ENCODE results near the gene CTNNBL1. TPM values are rescaled to one million over a fixed set of nuclear protein-coding genes. Genes with fewer than 3 reads are reported as not detected.

The CTNNBL1 gene
- total RNA-seq, 2 experiments from 2014 or later: 66.4 to 75.4 TPM

- no peaks in the 10 kb centered on the region for H3K27me3 Mint-ChIP-seq (ENCODE audit: low read depth)
- intact Hi-C loops (cut with micrococcal nuclease): no loop called here
- no peak overlapping the region for H3K4me3 Mint-ChIP-seq
- no peaks in the 10 kb centered on the region for H3K9me3 Mint-ChIP-seq
- H3K27ac Mint-ChIP-seq: no peak overlapping the region
- H3K4me1 Mint-ChIP-seq (ENCODE audit: low read depth): peaks cover 2% of the 10 kb centered on the region
- peaks cover 32% of the 10 kb centered on the region for H3K36me3 Mint-ChIP-seq (ENCODE audit: low read depth)
- no peak for DNase-seq
- CTCF ChIA-PET: no interaction called here
These were observed 84.3 kb downstream of the CTNNBL1 start for GRCh38 chr20:37777988-37778659.

- H3K27me3 Mint-ChIP-seq (ENCODE audit: low read depth): no peaks in the 10 kb centered on the region
- H3K4me1 Mint-ChIP-seq (ENCODE audit: low read depth): no peaks in the 10 kb centered on the region
- DNase-seq: no peak
- H3K4me3 Mint-ChIP-seq: no peak overlapping the region
- H3K36me3 Mint-ChIP-seq (ENCODE audit: low read depth): peaks cover 39% of the 10 kb centered on the region
- CTCF ChIA-PET: interaction anchor here (1.2 kb wide), 1 partner anchor 77 kb away, joined by 4 read pairs; no protein-coding TSS in a partner anchor
- H3K27ac Mint-ChIP-seq: no peak overlapping the region
- intact Hi-C loops (cut with micrococcal nuclease): no loop called here
- H3K9me3 Mint-ChIP-seq: no peaks in the 10 kb centered on the region
These were observed 87.8 kb downstream of the CTNNBL1 start for GRCh38 chr20:37781626-37782025.

GRCh38 chr20:37786043-37786442 is 92.2 kb downstream of the CTNNBL1 start:
- CTCF ChIA-PET: interaction anchor here (0.7 kb wide), 1 partner anchor 1063 kb away, joined by 3 read pairs; no protein-coding TSS in a partner anchor
- H3K36me3 Mint-ChIP-seq (ENCODE audit: low read depth): peaks cover 55% of the 10 kb centered on the region
- no peak overlapping the region for H3K4me3 Mint-ChIP-seq
- intact Hi-C loops (cut with micrococcal nuclease): no loop called here
- no peaks in the 10 kb centered on the region for H3K4me1 Mint-ChIP-seq (ENCODE audit: low read depth)
- DNase-seq: no peak
- peaks cover 4% of the 10 kb centered on the region for H3K9me3 Mint-ChIP-seq
- H3K27ac Mint-ChIP-seq: no peak overlapping the region
- H3K27me3 Mint-ChIP-seq (ENCODE audit: low read depth): no peaks in the 10 kb centered on the region

- H3K4me1 Mint-ChIP-seq (ENCODE audit: low read depth): no peaks in the 10 kb centered on the region
- H3K27me3 Mint-ChIP-seq (ENCODE audit: low read depth): no peaks in the 10 kb centered on the region
- H3K4me3 Mint-ChIP-seq: no peak overlapping the region
- peaks cover 60% of the 10 kb centered on the region for H3K36me3 Mint-ChIP-seq (ENCODE audit: low read depth)
- no peak overlapping the region for H3K27ac Mint-ChIP-seq
- peaks cover 7% of the 10 kb centered on the region for H3K9me3 Mint-ChIP-seq
- intact Hi-C loops (cut with micrococcal nuclease): no loop called here
- no peak for DNase-seq
- CTCF ChIA-PET: no interaction called here
These were observed 95.6 kb downstream of the CTNNBL1 start for GRCh38 chr20:37789408-37789807.

- CTCF ChIA-PET: interaction anchor here (0.9 kb wide), 1 partner anchor 433 kb away, joined by 3 read pairs; no protein-coding TSS in a partner anchor
- no peaks in the 10 kb centered on the region for H3K4me1 Mint-ChIP-seq (ENCODE audit: low read depth)
- peaks cover 7% of the 10 kb centered on the region for H3K9me3 Mint-ChIP-seq
- peaks cover 65% of the 10 kb centered on the region for H3K36me3 Mint-ChIP-seq (ENCODE audit: low read depth)
- intact Hi-C loops (cut with micrococcal nuclease): no loop called here
- H3K4me3 Mint-ChIP-seq: no peak overlapping the region
- no peak for DNase-seq
- H3K27ac Mint-ChIP-seq: no peak overlapping the region
- H3K27me3 Mint-ChIP-seq (ENCODE audit: low read depth): no peaks in the 10 kb centered on the region
These were observed 97.1 kb downstream of the CTNNBL1 start for GRCh38 chr20:37790900-37791299.

GRCh38 chr20:37796121-37796520 is 102.3 kb downstream of the CTNNBL1 start:
- CTCF ChIA-PET: no interaction called here
- Mint-ChIP-seq H3K36me3 (ENCODE audit: low read depth) (peaks cover 42% of the 10 kb centered on the region), H3K9me3 (peaks cover 2% of the 10 kb centered on the region), H3K27ac (no peak overlapping the region), H3K27me3 (ENCODE audit: low read depth) (no peaks in the 10 kb centered on the region), H3K4me3 (no peak overlapping the region), H3K4me1 (ENCODE audit: low read depth) (no peaks in the 10 kb centered on the region)
- DNase-seq: no peak
- intact Hi-C loops (cut with micrococcal nuclease): no loop called here

- DNase-seq: no peak
- H3K4me1 Mint-ChIP-seq (ENCODE audit: low read depth): no peaks in the 10 kb centered on the region
- H3K27ac Mint-ChIP-seq: no peak overlapping the region
- intact Hi-C loops (cut with micrococcal nuclease): no loop called here
- H3K36me3 Mint-ChIP-seq (ENCODE audit: low read depth): peaks cover 37% of the 10 kb centered on the region
- no peaks in the 10 kb centered on the region for H3K27me3 Mint-ChIP-seq (ENCODE audit: low read depth)
- CTCF ChIA-PET: no interaction called here
- H3K9me3 Mint-ChIP-seq: peaks cover 2% of the 10 kb centered on the region
- H3K4me3 Mint-ChIP-seq: no peak overlapping the region
These were observed 102.9 kb downstream of the CTNNBL1 start for GRCh38 chr20:37796733-37797132.

GRCh38 chr20:37797669-37798175 is 103.9 kb downstream of the CTNNBL1 start:
- CTCF ChIA-PET: no interaction called here
- H3K4me3 Mint-ChIP-seq: no peak overlapping the region
- no peaks in the 10 kb centered on the region for H3K27me3 Mint-ChIP-seq (ENCODE audit: low read depth)
- no peak overlapping the region for H3K27ac Mint-ChIP-seq
- H3K36me3 Mint-ChIP-seq (ENCODE audit: low read depth): peaks cover 34% of the 10 kb centered on the region
- no peak for DNase-seq
- H3K9me3 Mint-ChIP-seq: no peaks in the 10 kb centered on the region
- intact Hi-C loops (cut with micrococcal nuclease): no loop called here
- H3K4me1 Mint-ChIP-seq (ENCODE audit: low read depth): no peaks in the 10 kb centered on the region

- H3K9me3 Mint-ChIP-seq: no peaks in the 10 kb centered on the region
- intact Hi-C loops (cut with micrococcal nuclease): no loop called here
- DNase-seq: no peak
- no peak overlapping the region for H3K4me3 Mint-ChIP-seq
- CTCF ChIA-PET: no interaction called here
- H3K4me1 Mint-ChIP-seq (ENCODE audit: low read depth): no peaks in the 10 kb centered on the region
- H3K27me3 Mint-ChIP-seq (ENCODE audit: low read depth): no peaks in the 10 kb centered on the region
- H3K36me3 Mint-ChIP-seq (ENCODE audit: low read depth): peaks cover 34% of the 10 kb centered on the region
- no peak overlapping the region for H3K27ac Mint-ChIP-seq
These were observed 104.5 kb downstream of the CTNNBL1 start for GRCh38 chr20:37798312-37798711.

- CTCF ChIA-PET: no interaction called here
- Mint-ChIP-seq H3K4me1 (ENCODE audit: low read depth) (no peaks in the 10 kb centered on the region), H3K27ac (no peak overlapping the region), H3K27me3 (ENCODE audit: low read depth) (no peaks in the 10 kb centered on the region), H3K9me3 (no peaks in the 10 kb centered on the region), H3K36me3 (ENCODE audit: low read depth) (peaks cover 34% of the 10 kb centered on the region), H3K4me3 (no peak overlapping the region)
- DNase-seq: no peak
- intact Hi-C loops (cut with micrococcal nuclease): no loop called here
These were observed 106.8 kb downstream of the CTNNBL1 start for GRCh38 chr20:37800618-37801017.

- no peak overlapping the region for H3K27ac Mint-ChIP-seq
- H3K4me3 Mint-ChIP-seq: no peak overlapping the region
- H3K4me1 Mint-ChIP-seq (ENCODE audit: low read depth): no peaks in the 10 kb centered on the region
- CTCF ChIA-PET: no interaction called here
- DNase-seq: no peak
- H3K27me3 Mint-ChIP-seq (ENCODE audit: low read depth): no peaks in the 10 kb centered on the region
- intact Hi-C loops (cut with micrococcal nuclease): no loop called here
- H3K36me3 Mint-ChIP-seq (ENCODE audit: low read depth): peaks cover 27% of the 10 kb centered on the region
- no peaks in the 10 kb centered on the region for H3K9me3 Mint-ChIP-seq
These were observed 108.1 kb downstream of the CTNNBL1 start for GRCh38 chr20:37801921-37802320.

- Mint-ChIP-seq H3K4me3 (no peak overlapping the region), H3K4me1 (ENCODE audit: low read depth) (no peaks in the 10 kb centered on the region), H3K27ac (no peak overlapping the region), H3K36me3 (ENCODE audit: low read depth) (peaks cover 20% of the 10 kb centered on the region), H3K27me3 (ENCODE audit: low read depth) (no peaks in the 10 kb centered on the region), H3K9me3 (no peaks in the 10 kb centered on the region)
- CTCF ChIA-PET: interaction anchor here (0.7 kb wide), 1 partner anchor 249 kb away, joined by 5 read pairs; no protein-coding TSS in a partner anchor
- no peak for DNase-seq
- intact Hi-C loops (cut with micrococcal nuclease): no loop called here
These were observed 109.8 kb downstream of the CTNNBL1 start for GRCh38 chr20:37803438-37804307.

All from activated naive CD4-positive, alpha-beta T cell treated with anti-CD3 and anti-CD28 coated beads for 36 hours (primary cell).